HG03442 (cell line): ENCODE data around the gene SYP.

Source experiments
- ATAC-seq: cut with Tn5 transposase; IDR thresholded peaks from one replicate; pipeline ENCODE4 v1.9.1; 2021; ENCODE audit warnings: mild to moderate bottlenecking, moderate library complexity; ENCODE audit not compliant: unreplicated experiment

The SYP gene

GRCh38 chrX:49221868-49222267 is 21.9 kb upstream of the SYP start:
- no peak for ATAC-seq

- no peak for ATAC-seq
These were observed 20.1 kb upstream of the SYP start for GRCh38 chrX:49220100-49220499.

GRCh38 chrX:49214996-49215526 is 15.1 kb upstream of the SYP start:
- no peak for ATAC-seq

- ATAC-seq: no peak
These were observed 14.4 kb upstream of the SYP start for GRCh38 chrX:49214416-49214815.

- ATAC-seq: no peak
These were observed 12.9 kb upstream of the SYP start for GRCh38 chrX:49212861-49213260.

- no peak for ATAC-seq
These were observed 12.2 kb upstream of the SYP start for GRCh38 chrX:49212209-49212608.

- ATAC-seq: no peak
These were observed 11.1 kb upstream of the SYP start for GRCh38 chrX:49211074-49211473.

GRCh38 chrX:49210406-49210805 is 10.4 kb upstream of the SYP start:
- ATAC-seq: no peak

GRCh38 chrX:49209434-49210251 is 9.7 kb upstream of the SYP start:
- no peak for ATAC-seq

GRCh38 chrX:49208399-49208798 is 8.4 kb upstream of the SYP start:
- ATAC-seq: no peak

- ATAC-seq: no peak
These were observed 6.5 kb upstream of the SYP start for GRCh38 chrX:49206543-49206942.

GRCh38 chrX:49205443-49205842 is 5.5 kb upstream of the SYP start:
- no peak for ATAC-seq

GRCh38 chrX:49204709-49205108 is 4.7 kb upstream of the SYP start:
- no peak for ATAC-seq

- ATAC-seq: no peak
These were observed 4.0 kb upstream of the SYP start for GRCh38 chrX:49204017-49204416.

GRCh38 chrX:49203536-49203935 is 3.5 kb upstream of the SYP start:
- no peak for ATAC-seq

GRCh38 chrX:49202022-49202421 is 2.0 kb upstream of the SYP start:
- ATAC-seq: no peak

- no peak for ATAC-seq
These were observed 738 bp downstream of the SYP start for GRCh38 chrX:49199315-49199595.

GRCh38 chrX:49198540-49199314 is 1.3 kb downstream of the SYP start:
- no peak for ATAC-seq

GRCh38 chrX:49197543-49198087 is 2.4 kb downstream of the SYP start:
- ATAC-seq: no peak

GRCh38 chrX:49193542-49193964 is 6.4 kb downstream of the SYP start:
- ATAC-seq: no peak

GRCh38 chrX:49192722-49193328 is 7.2 kb downstream of the SYP start:
- no peak for ATAC-seq
